MM.1S (cell line): Measurements from ENCODE around the gene YDJC.

Experiments used
- EZH2 ChIP-seq: fragments of 300-600 bp; sonication (generic); optimal IDR thresholded peaks from 2 replicates; pipeline ENCODE3; 2017; ENCODE audit warnings: low read depth, mild to moderate bottlenecking, antibody characterized with exemption, low read length, mixed read lengths
- EZH2phosphoT487 ChIP-seq: fragments of 300-600 bp; sonication (generic); IDR thresholded peaks from 2 replicates; pipeline ENCODE4 v1.6.1; 2018; ENCODE audit warnings: antibody characterized with exemption, low read length
- TF ChIP-seq, protein P1 (sequence below): fragments of 300-600 bp; sonication (generic); IDR thresholded peaks from 2 replicates; pipeline ENCODE4 v1.5.1; 2016; ENCODE audit warnings: antibody characterized with exemption, low read length, mixed read lengths

- TF ChIP-seq, protein P1, sequence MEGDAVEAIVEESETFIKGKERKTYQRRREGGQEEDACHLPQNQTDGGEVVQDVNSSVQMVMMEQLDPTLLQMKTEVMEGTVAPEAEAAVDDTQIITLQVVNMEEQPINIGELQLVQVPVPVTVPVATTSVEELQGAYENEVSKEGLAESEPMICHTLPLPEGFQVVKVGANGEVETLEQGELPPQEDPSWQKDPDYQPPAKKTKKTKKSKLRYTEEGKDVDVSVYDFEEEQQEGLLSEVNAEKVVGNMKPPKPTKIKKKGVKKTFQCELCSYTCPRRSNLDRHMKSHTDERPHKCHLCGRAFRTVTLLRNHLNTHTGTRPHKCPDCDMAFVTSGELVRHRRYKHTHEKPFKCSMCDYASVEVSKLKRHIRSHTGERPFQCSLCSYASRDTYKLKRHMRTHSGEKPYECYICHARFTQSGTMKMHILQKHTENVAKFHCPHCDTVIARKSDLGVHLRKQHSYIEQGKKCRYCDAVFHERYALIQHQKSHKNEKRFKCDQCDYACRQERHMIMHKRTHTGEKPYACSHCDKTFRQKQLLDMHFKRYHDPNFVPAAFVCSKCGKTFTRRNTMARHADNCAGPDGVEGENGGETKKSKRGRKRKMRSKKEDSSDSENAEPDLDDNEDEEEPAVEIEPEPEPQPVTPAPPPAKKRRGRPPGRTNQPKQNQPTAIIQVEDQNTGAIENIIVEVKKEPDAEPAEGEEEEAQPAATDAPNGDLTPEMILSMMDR: no peak
- no peak for TF ChIP-seq EZH2
- no peak for TF ChIP-seq EZH2phosphoT487
These were observed 6.9 kb upstream of the YDJC start for GRCh38 chr22:21636629-21637218.
